ENCODE data around the gene RUSC1. TPM values are rescaled to one million over a fixed set of nuclear protein-coding genes. Genes with fewer than 3 reads are reported as not detected.

The RUSC1 gene
- total and polyA plus RNA-seq, 2 donors (not counting 1 experiment from before 2014, with no cell fraction given), result 19.3 to 20.3 TPM

GRCh38 chr1:155296661-155297060, 24.0 kb upstream of the RUSC1 start:
- peaks cover 0 to 2% (median 0%) of the 10 kb centered on the region in 3 donors for H3K9me3 ChIP-seq (ENCODE audit: control extremely low read depth in 1 of 3, control insufficient read depth in 2 of 3, insufficient read depth in 1 of 3, low read length in 2 of 3)
- H3K4me1 Mint-ChIP-seq, result peaks cover 10% of the 10 kb centered on the region
- ChIA-PET POLR2A (no interaction called here), CTCF (interaction anchor here (1.6 kb wide), 1 partner anchor 46 kb away, joined by 5 read pairs; no protein-coding TSS in a partner anchor)
- 95% methylated on average over 3 of the region's 3 CpGs for WGBS (ENCODE audit: insufficient coverage)
- no peak overlapping the region for H3K27ac ChIP-seq (ENCODE audit: low read length in 2 of 2)
- no peak overlapping the region for H3K4me2 ChIP-seq (replicated peaks; ENCODE audit: low read depth, low read length, poor library complexity, severe bottlenecking)
- no peak for TF ChIP-seq CTCF (IDR thresholded peaks at IDR 0.05)
- no peak for TF ChIP-seq EZH2 (IDR thresholded peaks at IDR 0.05; ENCODE audit: borderline replicate concordance, insufficient read depth, low read depth, low read length, poor library complexity, severe bottlenecking)
- no peak overlapping the region for H2AFZ ChIP-seq (ENCODE audit: insufficient read depth, low read depth, low read length, poor library complexity, severe bottlenecking)
- no peaks in the 10 kb centered on the region for H3K9me3 Mint-ChIP-seq (ENCODE audit: insufficient read depth)
- H3K4me3 Mint-ChIP-seq, result no peak overlapping the region
- no peaks in the 10 kb centered on the region for H4K20me1 ChIP-seq (ENCODE audit: control insufficient read depth, insufficient read depth, low read length, poor library complexity, severe bottlenecking)
- DNase-seq (no peak), ATAC-seq (ENCODE audit: low read depth) (no peak)
- no peaks in the 10 kb centered on the region for H3K36me3 ChIP-seq (replicated peaks in 1 of 2; ENCODE audit: control extremely low read depth in 1 of 2, control insufficient read depth in 1 of 2, extremely low read depth in 1 of 2, insufficient read depth in 2 of 2, low read length in 1 of 2)
- no peak overlapping the region for H3K9ac ChIP-seq (ENCODE audit: low read length)
- H3K4me3 ChIP-seq (ENCODE audit: control extremely low read depth in 1 of 5, extremely low read depth in 1 of 5, insufficient read depth in 1 of 5, low read depth in 2 of 5, low read length in 4 of 5), result no peak overlapping the region
- H3K27me3 Mint-ChIP-seq, result peaks cover 34% of the 10 kb centered on the region
- no peak overlapping the region for H3K27ac Mint-ChIP-seq
- no peaks in the 10 kb centered on the region for H3K79me2 ChIP-seq (ENCODE audit: control insufficient read depth, insufficient read depth, low read length)
- peaks cover 7 to 10% of the 10 kb centered on the region in 2 donors for H3K4me1 ChIP-seq (ENCODE audit: control insufficient read depth in 2 of 2, insufficient read depth in 2 of 2, low read length in 2 of 2)
- intact Hi-C loops (cut with micrococcal nuclease), result no loop called here
- peaks cover 0 to 26% (median 15%) of the 10 kb centered on the region in 4 experiments for H3K27me3 ChIP-seq (replicated peaks in 1 of 4; ENCODE audit: control extremely low read depth in 1 of 4, control insufficient read depth in 3 of 4, insufficient read depth in 4 of 4, low read length in 3 of 4)

GRCh38 chr1:155297384-155297783, 23.3 kb upstream of the RUSC1 start:
- Histone ChIP-seq H3K4me3 (ENCODE audit: control extremely low read depth in 1 of 5, extremely low read depth in 1 of 5, insufficient read depth in 1 of 5, low read depth in 2 of 5, low read length in 4 of 5) (no peak overlapping the region), H3K9me3 (ENCODE audit: control extremely low read depth in 1 of 3, control insufficient read depth in 2 of 3, insufficient read depth in 1 of 3, low read length in 2 of 3) (peaks cover 0 to 2% (median 0%) of the 10 kb centered on the region in 3 donors), H4K20me1 (ENCODE audit: control insufficient read depth, insufficient read depth, low read length, poor library complexity, severe bottlenecking) (no peaks in the 10 kb centered on the region), H3K4me1 (ENCODE audit: control insufficient read depth in 2 of 2, insufficient read depth in 2 of 2, low read length in 2 of 2) (peaks cover 7 to 10% of the 10 kb centered on the region in 2 donors), H3K4me2 (replicated peaks; ENCODE audit: low read depth, low read length, poor library complexity, severe bottlenecking) (no peak overlapping the region), H3K9ac (ENCODE audit: low read length) (no peak overlapping the region), H3K36me3 (replicated peaks in 1 of 2; ENCODE audit: control extremely low read depth in 1 of 2, control insufficient read depth in 1 of 2, extremely low read depth in 1 of 2, insufficient read depth in 2 of 2, low read length in 1 of 2) (no peaks in the 10 kb centered on the region), H3K27me3 (replicated peaks in 1 of 4; ENCODE audit: control extremely low read depth in 1 of 4, control insufficient read depth in 3 of 4, insufficient read depth in 4 of 4, low read length in 3 of 4) (peaks cover 0 to 26% (median 15%) of the 10 kb centered on the region in 4 experiments), H3K27ac (ENCODE audit: low read length in 2 of 2) (no peak overlapping the region), H2AFZ (ENCODE audit: insufficient read depth, low read depth, low read length, poor library complexity, severe bottlenecking) (no peak overlapping the region), H3K79me2 (ENCODE audit: control insufficient read depth, insufficient read depth, low read length) (no peaks in the 10 kb centered on the region)
- WGBS (ENCODE audit: insufficient coverage), result 72% methylated on average over 6 of the region's 7 CpGs
- DNase-seq (no peak), ATAC-seq (ENCODE audit: low read depth) (no peak)
- H3K27me3 Mint-ChIP-seq, result peaks cover 33% of the 10 kb centered on the region
- H3K27ac Mint-ChIP-seq, result no peak overlapping the region
- TF ChIP-seq EZH2 (IDR thresholded peaks at IDR 0.05; ENCODE audit: borderline replicate concordance, insufficient read depth, low read depth, low read length, poor library complexity, severe bottlenecking) (no peak), CTCF (IDR thresholded peaks at IDR 0.05) (no peak)
- CTCF ChIA-PET, result interaction anchor here (1.6 kb wide), 1 partner anchor 47 kb away, joined by 5 read pairs; no protein-coding TSS in a partner anchor
- H3K4me1 Mint-ChIP-seq, result peaks cover 10% of the 10 kb centered on the region
- H3K4me3 Mint-ChIP-seq, result no peak overlapping the region
- no peaks in the 10 kb centered on the region for H3K9me3 Mint-ChIP-seq (ENCODE audit: insufficient read depth)
- POLR2A ChIA-PET, result no interaction called here
- intact Hi-C loops (cut with micrococcal nuclease), result no loop called here
